ENCODE data around the gene SLC7A9.
"Not testable (repeated sequence)": the region's sequence is repeated elsewhere in the genome, so short reads cannot be mapped to it uniquely, and the experiment has no call there.

SLC7A9 gene

GRCh38 chr19:32787161-32787813 lies 82.3 kb downstream of the SLC7A9 start:
- not testable (repeated sequence) for DNase-seq

GRCh38 chr19:32782089-32782488 lies 87.5 kb downstream of the SLC7A9 start:
- DNase-seq = not testable (repeated sequence)

- no peak for DNase-seq
These were observed 88.3 kb downstream of the SLC7A9 start for GRCh38 chr19:32781280-32781679.

All from CD4-positive, alpha-beta T cell treated with Interleukin-12 subunit alpha and Interleukin-12 subunit beta, for 1 hour (primary cell).